ENCODE data around the gene PLSCR3. TPM values are rescaled to one million over a fixed set of nuclear protein-coding genes. Genes with fewer than 3 reads are reported as not detected.

The PLSCR3 gene
- total RNA-seq, 1 donor from 2014 or later = 81.4 TPM

- Mint-ChIP-seq H3K27ac (ENCODE audit: unreplicated experiment) (no peak overlapping the region), H3K27me3 (ENCODE audit: unreplicated experiment) (no peaks in the 10 kb centered on the region), H3K4me3 (ENCODE audit: unreplicated experiment) (no peak overlapping the region), H3K4me1 (ENCODE audit: unreplicated experiment) (peaks cover 7% of the 10 kb centered on the region), H3K9me3 (ENCODE audit: unreplicated experiment) (no peaks in the 10 kb centered on the region), H3K36me3 (ENCODE audit: unreplicated experiment) (peaks cover 19% of the 10 kb centered on the region)
- no peak for DNase-seq (ENCODE audit: extremely low spot score, unreplicated experiment)
- no peak for TF ChIP-seq CTCF (IDR thresholded peaks at IDR 0.05)
These were observed 21.5 kb upstream of the PLSCR3 start for GRCh38 chr17:7415784-7416183.

GRCh38 chr17:7414837-7415236 lies 20.5 kb upstream of the PLSCR3 start:
- Mint-ChIP-seq H3K27me3 (ENCODE audit: unreplicated experiment) (no peaks in the 10 kb centered on the region), H3K27ac (ENCODE audit: unreplicated experiment) (no peak overlapping the region), H3K4me3 (ENCODE audit: unreplicated experiment) (no peak overlapping the region)

GRCh38 chr17:7413346-7413985 lies 19.1 kb upstream of the PLSCR3 start:
- H3K27me3 Mint-ChIP-seq (ENCODE audit: unreplicated experiment) = no peaks in the 10 kb centered on the region
- DNase-seq (ENCODE audit: extremely low spot score, unreplicated experiment) = no peak
- no peak overlapping the region for H3K27ac Mint-ChIP-seq (ENCODE audit: unreplicated experiment)
- no peaks in the 10 kb centered on the region for H3K9me3 Mint-ChIP-seq (ENCODE audit: unreplicated experiment)
- peaks cover 36% of the 10 kb centered on the region for H3K36me3 Mint-ChIP-seq (ENCODE audit: unreplicated experiment)
- TF ChIP-seq CTCF (IDR thresholded peaks at IDR 0.05) = no peak
- H3K4me3 Mint-ChIP-seq (ENCODE audit: unreplicated experiment) = no peak overlapping the region
- peaks cover 7% of the 10 kb centered on the region for H3K4me1 Mint-ChIP-seq (ENCODE audit: unreplicated experiment)

More at GRCh38 chr17:7414837-7415236, 20.5 kb upstream of the PLSCR3 start:
- Mint-ChIP-seq H3K36me3 (ENCODE audit: unreplicated experiment) (peaks cover 27% of the 10 kb centered on the region), H3K4me1 (ENCODE audit: unreplicated experiment) (peaks cover 7% of the 10 kb centered on the region), H3K9me3 (ENCODE audit: unreplicated experiment) (no peaks in the 10 kb centered on the region)
- no peak for DNase-seq (ENCODE audit: extremely low spot score, unreplicated experiment)
- TF ChIP-seq CTCF (IDR thresholded peaks at IDR 0.05) = no peak

GRCh38 chr17:7411427-7411750 lies 17.1 kb upstream of the PLSCR3 start:
- Mint-ChIP-seq H3K27me3 (ENCODE audit: unreplicated experiment) (no peaks in the 10 kb centered on the region), H3K4me1 (ENCODE audit: unreplicated experiment) (peaks cover 14% of the 10 kb centered on the region), H3K27ac (ENCODE audit: unreplicated experiment) (no peak overlapping the region), H3K4me3 (ENCODE audit: unreplicated experiment) (no peak overlapping the region), H3K9me3 (ENCODE audit: unreplicated experiment) (no peaks in the 10 kb centered on the region), H3K36me3 (ENCODE audit: unreplicated experiment) (peaks cover 32% of the 10 kb centered on the region)
- no peak for TF ChIP-seq CTCF (IDR thresholded peaks at IDR 0.05)
- no peak for DNase-seq (ENCODE audit: extremely low spot score, unreplicated experiment)

GRCh38 chr17:7410634-7411426 lies 16.5 kb upstream of the PLSCR3 start:
- no peaks in the 10 kb centered on the region for H3K9me3 Mint-ChIP-seq (ENCODE audit: unreplicated experiment)
- H3K27me3 Mint-ChIP-seq (ENCODE audit: unreplicated experiment) = no peaks in the 10 kb centered on the region
- H3K27ac Mint-ChIP-seq (ENCODE audit: unreplicated experiment) = no peak overlapping the region
- H3K36me3 Mint-ChIP-seq (ENCODE audit: unreplicated experiment) = peaks cover 30% of the 10 kb centered on the region
- H3K4me3 Mint-ChIP-seq (ENCODE audit: unreplicated experiment) = no peak overlapping the region
- DNase-seq (ENCODE audit: extremely low spot score, unreplicated experiment) = no peak
- no peak for TF ChIP-seq CTCF (IDR thresholded peaks at IDR 0.05)
- H3K4me1 Mint-ChIP-seq (ENCODE audit: unreplicated experiment) = peaks cover 19% of the 10 kb centered on the region
